AML-193 (cell line): ENCODE measurements around the gene SH3RF3.

Source experiments
- DNase-seq, 2 experiments: peaks; one replicate each; lab custom pipeline; 2025; lab: John Stamatoyannopoulos, UW

The SH3RF3 gene

DNA sequence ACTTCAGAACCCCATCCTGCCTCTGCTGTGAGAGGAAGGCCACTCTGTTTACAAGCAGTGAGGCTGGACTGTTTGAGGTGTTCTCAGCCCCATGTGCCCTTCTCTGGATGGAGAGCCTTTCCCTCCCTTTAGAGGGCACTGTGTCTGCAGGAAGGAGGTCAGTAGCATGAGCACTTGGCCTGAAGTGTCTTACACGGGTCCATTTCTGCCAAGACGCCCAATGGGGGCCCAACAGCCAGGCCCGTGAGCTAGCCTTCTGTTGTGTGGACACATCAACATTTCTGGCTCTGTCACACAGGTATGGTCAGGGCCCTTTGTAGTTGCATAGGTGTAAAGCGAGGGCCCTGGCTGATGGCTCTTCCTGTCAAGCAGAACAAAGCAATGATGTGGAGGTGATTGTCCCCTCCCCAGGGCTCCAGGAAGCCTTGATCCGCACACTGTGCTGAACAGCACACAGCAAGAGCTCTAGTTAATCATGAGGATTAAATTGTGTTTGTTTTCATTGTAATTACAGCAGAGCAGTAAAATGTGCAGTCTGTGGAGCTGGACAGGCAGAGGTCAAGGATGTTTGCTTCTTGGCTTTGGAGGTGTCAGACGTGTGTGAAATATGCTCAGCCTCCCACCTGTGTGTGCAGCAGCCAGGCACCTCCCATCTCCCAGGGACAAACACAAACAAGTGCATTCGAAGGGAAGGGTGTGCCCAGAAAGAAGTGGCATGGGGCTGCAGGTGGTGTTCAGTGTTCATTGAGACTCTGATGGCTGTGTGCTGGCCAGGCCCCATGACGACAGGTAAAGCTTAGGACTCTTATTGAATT, 132.1 kb downstream of the SH3RF3 start:
- peak; percentile 8 to 45 for DNase-seq

DNA sequence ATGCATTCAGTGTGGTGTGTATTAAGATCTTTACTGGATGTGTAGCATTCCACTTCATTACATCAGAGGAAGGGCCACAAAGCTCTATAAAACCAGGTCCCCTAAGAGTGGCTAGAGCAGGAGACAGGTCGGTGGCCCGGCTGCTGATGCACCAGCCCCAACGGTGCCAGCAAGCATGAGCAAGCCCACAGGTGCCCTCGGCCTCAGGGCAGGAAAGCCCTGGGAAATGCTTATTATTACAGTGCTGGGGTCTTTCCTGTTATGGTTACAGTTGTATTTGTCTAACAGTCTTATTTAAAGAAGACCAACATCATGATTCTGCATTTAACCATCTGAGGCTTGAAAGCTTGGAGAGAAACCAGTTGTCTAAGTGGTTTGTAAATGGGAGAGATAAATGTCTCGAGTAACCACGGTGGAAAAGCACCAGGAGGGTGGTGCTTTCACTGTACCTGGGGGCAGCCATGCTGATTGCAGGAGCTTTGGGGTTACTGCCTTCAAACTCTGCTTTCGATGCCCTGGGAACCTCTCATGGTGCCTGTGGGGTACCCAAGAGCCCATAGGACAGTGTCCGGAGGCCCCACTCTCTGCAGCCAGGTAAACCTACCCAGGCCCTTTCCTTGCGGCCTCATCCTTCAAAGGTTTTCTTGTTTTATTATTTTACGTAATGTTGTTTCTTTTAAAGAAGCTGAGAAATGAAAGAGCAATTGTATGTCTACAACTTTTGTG, 133.1 kb downstream of the SH3RF3 start:
- DNase-seq = no peak

DNA sequence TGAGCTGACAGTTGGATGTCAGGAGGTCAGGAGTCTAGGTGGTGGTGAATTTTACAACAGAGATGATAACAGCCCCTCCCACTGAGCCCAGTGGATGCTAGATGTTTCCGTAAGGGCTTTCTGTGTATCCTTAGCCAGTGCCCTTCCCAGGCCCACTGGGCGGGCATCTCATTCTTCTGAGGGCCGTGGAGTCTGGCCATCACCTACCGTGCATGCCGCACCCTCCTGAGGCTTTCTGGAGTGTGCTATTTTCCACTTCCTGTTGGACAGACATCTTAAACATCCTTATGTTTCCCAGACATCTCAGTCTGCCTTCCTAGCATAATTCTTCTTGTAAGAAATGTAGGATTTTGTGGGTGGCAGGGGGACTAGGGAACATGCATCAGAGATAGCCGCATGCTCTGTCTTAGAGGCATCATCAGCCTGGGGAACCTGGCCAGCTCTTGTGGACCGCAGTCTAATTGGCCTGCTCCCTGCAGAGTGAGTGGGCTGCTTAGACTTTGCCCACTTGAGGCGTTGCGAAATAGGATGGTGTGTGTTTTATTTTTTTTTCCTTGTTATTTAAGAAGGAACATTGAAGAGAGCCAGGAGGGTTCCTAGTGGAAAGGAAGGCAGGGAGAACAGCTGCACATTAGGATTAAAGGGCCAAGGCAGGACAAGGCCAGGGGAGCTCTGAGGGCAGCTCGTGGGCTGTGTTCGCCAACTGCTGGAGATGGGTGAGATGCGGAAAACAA, 135.8 kb downstream of the SH3RF3 start:
- no peak for DNase-seq

DNA sequence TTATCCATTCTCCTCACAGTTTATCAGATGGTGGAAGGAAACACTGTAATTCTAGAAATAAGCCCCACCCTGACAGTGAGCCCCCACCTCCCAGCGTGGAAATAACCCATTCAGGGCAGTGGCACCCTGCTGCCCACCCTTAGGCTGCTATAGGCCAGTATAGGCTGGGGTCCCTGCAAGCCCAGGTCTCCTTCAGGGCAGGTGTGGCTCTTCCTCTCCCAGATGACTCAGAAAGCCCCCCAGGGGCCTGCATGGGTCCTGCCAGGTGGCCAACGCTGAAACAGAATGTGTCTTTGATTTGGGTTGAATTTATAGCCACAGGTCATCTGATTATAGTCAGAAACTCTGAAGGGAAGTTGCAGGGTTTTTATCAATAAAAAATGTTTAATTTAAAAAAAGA, 136.4 kb downstream of the SH3RF3 start:
- DNase-seq = no peak

DNA sequence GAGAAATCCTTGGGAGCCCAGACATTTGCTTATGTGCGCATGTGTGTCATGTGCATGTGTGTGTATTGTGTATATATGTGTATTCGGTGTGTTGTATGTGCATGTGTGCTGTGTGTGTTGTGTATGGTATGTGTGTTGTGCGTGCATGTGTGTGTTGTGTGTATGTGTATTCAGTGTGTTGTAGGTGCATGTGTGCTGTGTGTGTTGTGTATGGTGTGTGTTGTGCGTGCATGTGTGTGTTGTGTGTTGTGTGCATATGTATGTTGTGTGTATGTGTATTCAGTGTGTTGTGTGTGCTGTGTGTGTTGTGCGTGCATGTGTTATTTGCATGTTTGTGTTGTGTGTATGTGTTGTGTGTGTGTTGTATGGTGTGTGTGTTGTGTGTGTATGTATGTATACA, 136.9 kb downstream of the SH3RF3 start:
- DNase-seq = no peak

DNA sequence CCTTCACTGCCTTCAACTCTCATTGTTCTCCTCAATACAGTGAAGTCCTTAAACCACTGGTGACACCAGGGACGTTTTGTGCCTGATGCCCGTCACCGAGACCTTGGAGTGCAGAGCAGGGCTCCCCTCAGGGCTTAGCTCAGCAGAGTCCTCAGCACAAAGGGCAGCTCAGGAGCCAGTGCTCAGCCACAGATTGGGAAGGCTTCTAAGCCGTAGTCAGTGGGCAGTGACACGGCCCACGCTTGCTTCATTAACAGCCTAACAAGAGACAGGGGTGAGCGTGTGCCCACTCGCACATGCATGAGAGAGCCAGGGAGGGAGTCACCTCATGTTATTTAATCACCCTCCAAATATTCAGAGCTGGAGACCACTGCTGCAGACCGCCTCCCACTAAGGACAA, 137.5 kb downstream of the SH3RF3 start:
- DNase-seq = no peak

DNA sequence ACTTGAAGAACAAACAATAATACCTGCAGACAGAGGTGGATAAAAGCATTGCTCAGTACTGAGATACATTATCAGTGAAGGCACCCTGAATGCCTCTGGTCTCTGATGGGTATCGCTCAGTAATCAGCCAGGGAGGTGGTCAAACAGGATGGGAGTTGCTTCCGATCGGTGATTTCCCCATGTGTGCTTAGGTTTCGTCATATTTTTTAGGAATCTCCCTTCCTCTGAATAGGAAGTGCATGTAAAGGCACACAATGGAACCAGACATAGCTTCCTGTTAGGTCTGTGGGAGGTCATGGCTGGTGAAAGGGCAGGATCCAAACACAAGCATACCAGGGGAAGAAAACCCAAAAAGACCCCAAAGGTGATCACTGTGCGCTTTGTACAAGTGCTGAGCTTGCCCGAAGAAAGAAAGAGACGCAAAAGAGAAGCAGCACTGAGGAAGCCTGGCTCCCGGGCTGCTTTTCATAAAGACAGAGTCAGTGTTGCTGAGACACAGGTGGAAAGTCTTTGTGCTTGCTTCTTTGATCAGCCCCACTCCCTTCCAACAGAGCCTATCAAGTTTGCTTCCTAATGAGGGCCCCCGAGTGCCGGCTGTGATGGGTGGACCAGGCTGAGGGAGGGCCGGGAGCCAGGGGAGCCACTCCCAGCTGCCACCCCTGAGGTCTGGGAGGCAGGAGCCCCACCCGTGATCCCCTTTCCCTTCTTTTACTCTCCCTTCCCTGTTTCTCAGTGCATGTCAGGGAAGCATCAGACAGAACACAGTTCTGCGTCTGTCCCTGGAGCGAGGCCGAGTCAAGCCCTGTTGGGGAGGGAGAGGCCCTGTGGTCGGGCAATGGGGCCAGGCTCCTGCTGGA, 138.2 kb downstream of the SH3RF3 start:
- no peak for DNase-seq

DNA sequence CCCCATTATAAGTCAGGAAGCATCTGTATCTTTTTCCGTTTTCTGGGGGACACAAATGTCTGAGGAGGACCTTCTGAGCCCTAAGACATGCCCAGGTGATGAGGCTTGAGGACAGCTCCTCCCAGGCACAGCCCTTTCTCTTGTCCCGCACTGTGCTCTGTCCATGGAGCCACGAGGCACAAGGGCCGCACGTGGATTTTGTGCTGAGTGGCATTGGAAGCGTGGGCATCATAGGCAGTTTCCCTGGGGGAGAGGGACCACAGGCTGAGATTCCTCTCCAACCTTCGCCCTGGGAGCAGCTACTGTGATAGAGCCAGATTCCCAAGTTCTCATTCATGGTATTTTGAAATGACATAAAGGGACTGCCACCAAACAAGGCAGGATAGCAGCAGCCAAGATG, 139.9 kb downstream of the SH3RF3 start:
- DNase-seq = no peak

DNA sequence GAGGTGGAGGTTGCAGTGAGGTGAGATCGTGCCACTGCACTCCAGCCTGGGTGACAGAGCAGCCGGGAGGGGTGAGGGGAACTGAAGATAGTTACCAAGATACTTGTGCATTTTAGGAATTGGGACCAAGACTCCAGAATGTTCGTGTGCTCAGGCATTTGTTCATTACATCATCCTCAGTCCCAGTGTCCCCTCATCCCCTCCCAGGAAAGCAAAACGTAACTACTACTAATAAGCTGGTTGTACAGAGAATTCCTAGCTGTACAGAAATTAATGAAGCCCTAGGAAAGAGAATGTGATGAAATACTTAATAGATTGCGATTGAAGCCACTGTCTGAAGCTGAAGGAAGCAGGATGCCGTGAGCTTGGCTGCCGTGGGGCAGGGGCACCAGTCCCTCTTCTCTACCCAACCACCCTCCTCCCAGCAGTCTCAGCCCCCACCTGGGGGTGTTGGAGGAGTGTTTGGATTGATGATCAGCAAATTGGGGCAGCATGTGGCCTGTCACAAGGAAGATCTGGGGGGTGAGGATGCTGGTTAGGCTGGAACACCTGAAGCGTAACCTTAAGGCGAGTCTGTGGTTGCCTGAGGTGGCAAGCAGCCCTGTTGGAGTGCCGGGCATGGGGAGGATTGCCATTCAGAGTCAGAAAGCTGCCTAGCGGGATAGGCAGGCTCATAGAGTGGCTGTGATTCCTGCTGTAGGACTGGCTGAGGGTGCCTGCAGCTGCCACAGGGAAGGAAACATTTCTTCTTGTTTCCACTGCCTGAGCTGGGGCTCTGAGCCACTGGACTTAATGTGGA, 140.9 kb downstream of the SH3RF3 start:
- no peak for DNase-seq

DNA sequence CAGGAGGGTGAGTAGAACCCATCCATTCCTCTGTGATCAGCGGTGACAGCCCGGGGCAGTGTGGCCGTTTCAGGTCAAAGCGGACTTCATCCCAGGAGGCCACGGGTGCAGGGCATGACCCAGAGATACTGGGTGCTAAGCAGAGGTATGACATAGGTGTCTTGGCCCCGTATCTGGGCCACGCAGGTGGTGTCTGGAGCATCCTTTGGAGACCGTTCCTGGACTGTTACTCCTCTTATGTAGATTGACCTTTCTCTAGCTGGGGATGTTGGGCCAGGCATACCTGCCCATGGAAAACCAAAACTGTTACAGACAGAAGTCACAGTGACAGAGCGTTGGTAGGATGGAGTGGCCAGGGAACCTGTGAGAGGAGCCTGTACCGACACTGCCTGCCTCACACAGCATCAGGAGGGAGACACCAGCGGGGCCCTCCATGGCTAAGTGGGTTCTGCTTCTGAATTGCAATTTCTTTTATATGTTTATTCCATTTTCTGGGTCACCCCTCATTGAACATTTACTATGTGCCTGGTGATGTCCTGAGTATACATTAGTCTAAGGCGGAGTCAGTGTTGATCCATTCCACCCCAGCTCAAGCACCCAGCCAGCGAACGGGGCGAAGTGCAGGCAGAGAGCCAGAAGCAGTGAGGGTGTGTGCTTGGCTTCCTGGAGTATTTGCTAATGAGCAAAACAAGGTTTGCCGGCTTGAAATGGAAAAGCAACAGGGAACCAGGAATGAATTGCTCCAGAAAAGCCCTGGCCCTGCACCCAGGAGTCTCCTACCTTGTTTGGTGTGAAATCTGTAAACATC, 141.7 kb downstream of the SH3RF3 start:
- DNase-seq = no peak

DNA sequence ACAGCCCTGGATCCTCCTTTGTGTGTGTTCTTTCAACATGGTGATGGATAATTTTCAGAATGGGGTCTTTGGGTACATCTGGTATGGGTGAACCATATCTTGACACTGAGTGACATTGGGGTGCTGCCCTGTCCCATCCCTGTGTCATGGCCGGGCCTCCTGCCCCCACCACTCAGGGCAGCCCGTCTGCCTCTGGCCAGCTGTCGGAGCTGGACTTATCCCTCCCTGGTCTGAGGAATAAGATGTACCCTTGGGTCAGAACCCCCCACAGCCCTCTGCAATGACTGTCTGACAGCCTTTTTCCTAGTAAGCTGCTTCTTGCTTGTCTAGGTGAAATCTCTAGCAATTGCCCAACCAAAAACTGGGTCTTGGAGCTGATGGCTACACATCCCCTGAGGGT, 142.9 kb downstream of the SH3RF3 start:
- DNase-seq = no peak

DNA sequence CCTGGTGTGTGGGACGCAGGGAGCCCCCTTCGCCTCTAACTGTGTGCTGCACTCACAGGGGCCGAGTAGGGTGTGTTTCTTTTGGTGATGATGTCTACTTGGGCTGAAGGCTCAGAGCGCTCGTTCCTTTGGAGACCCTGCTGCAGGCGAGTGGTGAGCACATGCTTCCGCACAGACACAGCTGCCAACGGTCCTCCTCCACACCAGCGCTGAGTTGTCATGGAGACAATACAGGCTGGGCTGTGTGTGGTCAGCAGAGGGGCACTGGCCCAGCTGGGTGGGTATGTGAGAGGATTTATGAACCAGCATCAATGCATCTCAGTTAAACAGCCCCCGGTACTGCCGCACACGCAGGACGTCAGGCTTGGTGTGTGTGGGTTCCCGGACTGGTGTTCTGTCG, 143.5 kb downstream of the SH3RF3 start:
- no peak for DNase-seq

DNA sequence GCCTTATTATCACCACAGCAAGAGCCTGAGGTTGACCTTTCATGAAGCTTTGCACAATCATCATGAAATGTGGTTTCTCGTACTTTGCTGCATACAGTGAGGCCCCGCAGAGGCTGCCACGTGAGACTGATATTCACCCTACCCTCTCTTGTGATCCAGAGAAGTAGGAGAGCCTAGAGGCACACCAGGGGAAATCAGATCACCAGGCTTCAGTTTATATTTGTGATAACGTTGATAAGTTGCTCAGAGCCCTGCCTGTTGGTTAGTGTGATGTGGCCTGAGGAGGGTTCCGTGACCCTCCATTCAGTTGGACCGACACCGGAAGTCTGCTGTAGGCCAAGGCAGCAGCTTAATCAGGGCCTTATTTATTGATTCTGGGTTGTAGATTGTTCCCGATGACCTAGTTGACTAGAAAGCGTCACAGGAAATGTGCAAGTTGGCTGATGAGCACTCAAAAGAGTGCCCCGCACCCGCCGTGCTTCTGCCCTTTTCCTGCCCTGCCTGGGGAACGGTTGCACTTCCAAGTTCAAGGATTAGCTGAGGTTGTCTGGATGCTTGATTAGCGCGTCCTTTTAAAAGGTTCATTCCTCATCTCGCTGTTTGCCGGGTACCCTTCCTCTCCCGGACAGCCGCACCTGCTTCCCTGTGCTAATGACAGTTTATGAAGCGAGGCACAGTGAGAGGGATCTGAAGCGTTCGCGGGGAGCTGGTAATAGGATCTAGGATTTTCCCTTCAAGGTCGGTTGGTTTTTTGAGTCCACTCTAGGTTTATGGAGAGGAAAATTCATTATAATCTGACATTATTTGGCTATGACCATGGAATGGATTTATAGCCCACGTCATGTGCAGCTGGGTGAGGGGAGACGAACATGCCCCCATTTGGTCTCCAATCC, 146.4 kb downstream of the SH3RF3 start:
- DNase-seq = peak; percentile 4 to 36

DNA sequence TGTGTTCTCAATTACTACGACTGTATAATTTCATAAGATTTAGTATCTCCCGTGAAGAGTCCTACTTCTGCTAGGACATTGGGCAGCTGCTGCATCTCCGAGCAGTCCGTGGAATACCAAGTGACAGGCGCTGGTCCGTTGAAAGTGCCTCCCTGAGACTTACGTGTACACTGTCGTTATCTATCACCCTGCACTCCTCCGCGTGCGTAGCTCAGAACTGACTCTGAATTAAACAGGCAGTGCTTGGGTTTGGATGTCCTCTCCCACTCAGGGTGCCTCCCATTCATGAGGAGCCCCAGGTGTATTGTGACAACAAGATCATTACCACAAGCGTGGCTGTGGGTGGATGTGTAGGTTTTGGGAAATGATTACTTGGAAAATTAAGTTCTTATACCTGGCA, 148.4 kb downstream of the SH3RF3 start:
- no peak for DNase-seq

DNA sequence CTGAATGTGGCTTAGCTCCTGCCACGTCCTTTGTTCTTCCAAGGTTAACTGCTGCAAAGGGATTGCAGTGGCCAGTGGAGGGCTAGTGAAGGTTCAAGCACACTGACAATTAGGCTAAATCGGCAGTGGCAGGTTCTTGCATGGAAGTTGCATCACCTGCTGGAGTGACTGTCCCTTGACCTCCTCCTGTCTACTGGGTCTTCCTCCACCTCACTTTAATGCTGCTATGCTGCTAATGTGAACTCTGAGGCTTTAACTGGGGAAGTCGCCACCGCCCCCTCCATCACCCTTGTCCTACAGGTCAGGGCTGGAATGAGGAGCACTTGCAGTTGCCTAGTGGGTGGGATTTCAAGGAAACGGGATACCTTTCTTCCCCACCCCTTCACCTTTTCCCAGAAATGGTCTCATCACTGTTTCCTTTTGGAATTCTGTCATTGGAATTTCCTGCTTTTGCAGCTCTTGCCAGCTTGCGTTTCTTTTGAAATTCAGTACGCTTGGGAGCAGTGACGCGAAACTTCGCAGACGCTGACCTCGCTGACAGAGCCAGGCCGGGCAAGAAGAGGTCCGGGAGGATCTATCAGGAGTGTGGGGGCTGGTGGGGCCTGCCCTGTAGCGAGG, 150.3 kb downstream of the SH3RF3 start:
- no peak for DNase-seq

DNA sequence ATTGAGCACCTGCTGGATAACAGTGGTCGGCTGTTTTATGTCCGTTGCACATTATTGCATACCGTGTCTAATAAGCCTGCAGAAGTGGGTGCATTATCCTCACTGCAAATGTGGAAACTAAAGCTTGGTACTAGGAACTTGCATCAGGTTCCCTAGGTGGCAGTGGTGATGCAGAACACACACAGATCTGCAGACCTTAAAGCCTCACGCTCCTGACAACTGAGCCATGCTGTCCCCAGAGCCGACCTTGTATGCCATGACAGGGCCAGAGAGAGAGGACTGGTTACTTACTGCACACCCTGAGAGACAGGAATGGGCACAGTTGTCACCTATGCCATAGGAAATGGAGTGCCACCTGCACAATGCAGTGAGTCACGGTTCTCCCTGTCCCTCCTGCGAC, 151.8 kb downstream of the SH3RF3 start:
- no peak for DNase-seq

DNA sequence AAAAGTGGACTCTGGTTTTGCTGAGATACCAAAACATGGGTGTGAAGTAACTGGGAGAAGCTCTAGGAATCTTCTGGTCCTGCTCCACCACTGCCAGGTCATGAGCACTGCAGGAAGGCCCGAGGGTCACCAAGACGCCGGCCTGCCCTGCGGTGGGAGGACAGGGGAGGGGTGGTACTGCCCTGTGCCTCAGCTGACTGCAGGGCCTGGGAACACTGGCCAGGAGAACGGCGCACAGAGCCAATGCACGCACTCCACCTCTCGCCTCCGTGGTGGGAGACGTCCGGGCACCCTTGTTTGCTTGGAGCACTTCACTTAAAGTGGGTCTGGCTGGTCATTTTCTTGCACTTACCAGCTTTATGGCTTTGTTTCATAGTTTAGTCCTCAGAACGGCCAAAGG, 153.4 kb downstream of the SH3RF3 start:
- DNase-seq = no peak

DNA sequence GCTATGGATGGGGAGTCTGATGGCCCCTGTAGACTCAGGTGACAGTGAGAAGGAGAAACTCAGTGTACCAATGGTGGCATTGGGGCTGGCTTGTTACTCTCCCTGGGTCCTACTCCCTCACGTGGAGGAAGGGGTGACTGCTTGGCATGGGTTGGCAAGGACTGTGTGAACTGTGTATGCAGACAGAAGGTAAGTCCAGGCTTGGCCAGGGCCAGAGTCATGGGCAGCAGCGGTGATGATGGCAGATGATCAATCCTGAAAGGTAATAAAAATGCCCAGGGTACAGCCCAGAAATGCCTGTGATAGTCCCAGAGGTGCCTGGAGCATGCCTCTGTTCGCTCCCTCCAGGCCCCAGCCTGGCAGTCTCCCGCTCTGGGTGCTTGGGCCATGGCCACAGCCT, 153.9 kb downstream of the SH3RF3 start:
- DNase-seq = no peak

DNA sequence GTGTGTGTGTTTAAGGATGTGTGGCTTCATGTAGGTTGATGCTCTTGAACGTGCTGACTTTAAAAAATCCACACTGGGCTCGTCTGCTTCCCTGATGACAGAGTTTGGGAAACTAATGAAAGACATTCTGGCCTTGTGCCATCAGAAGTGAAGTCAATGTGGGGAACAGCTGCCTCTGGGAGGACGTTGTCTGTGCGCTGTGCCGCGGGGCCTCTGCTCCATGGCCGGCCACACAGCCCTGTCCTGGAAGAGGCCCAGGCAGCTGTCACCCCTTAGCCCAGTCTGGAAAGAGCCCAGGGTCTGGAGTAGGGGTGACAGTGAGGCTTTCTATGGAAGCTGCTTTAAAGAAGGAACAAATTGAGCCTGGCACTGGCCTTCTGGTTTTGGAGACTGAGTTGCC, 155.8 kb downstream of the SH3RF3 start:
- DNase-seq = no peak
